Activated CD4-positive, alpha-beta T cell treated with anti-CD3 and anti-CD28 coated beads for 4 hours (primary cell): ENCODE data around the gene FBLIM1.
"Not testable (repeated sequence)": the region's sequence is repeated elsewhere in the genome, so short reads cannot be mapped to it uniquely, and the experiment has no call there.

ENCODE experiments used
- DNase-seq, 2 donors: peaks; one replicate each; pipeline ENCODE4 v3.0.0-alpha.2; 2020

FBLIM1 gene

DNA sequence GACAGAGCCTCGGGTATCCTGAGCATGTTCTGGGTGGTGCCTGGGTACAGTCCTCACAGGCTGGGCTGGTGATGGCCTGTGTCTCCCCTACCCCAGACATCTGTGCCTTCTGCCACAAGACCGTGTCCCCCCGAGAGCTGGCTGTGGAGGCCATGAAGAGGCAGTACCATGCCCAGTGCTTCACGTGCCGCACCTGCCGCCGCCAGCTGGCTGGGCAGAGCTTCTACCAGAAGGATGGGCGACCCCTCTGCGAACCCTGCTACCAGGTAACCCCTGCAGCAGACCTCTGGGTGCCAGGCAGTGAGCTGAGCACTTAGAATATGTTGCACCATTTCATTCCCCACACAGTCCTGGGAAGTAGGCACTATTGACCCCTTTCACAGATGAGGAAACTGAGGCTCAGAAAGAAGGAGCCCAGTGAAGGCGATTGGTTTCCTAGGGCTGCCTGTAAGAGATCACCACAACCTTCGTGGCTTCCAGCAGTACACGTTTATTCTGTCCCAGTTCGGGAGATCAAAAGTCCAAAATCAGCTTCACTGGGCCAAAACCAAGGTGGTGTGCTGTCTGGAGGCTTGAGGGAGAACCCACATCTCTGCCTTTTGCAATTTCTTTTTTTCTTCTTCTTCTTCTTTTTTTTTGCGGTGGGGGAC lies 11.8 kb downstream of the FBLIM1 start:
- no peak for DNase-seq

GRCh38 chr1:15771836-15772515 lies 13.4 kb downstream of the FBLIM1 start:
- no peak for DNase-seq

DNA sequence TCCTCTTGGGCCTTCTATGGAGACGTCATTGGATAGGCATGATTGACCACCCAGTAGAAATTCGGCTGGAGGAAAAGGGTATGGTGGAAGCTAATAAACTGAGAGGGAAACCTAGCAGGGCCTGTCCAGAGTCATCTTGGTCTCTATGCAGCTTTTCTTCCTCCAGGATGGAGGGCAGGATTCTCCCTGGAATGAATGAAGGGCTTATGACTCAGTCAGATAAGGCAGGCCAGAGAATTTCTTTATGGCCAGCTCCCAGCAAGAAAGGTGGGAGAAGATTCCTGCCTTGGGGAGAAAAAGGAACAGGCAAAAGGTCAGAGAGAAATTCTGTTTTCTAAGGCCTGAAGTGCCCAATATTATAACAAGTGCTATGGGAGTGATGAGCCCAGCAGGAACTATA lies 17.1 kb downstream of the FBLIM1 start:
- DNase-seq, result no peak

DNA sequence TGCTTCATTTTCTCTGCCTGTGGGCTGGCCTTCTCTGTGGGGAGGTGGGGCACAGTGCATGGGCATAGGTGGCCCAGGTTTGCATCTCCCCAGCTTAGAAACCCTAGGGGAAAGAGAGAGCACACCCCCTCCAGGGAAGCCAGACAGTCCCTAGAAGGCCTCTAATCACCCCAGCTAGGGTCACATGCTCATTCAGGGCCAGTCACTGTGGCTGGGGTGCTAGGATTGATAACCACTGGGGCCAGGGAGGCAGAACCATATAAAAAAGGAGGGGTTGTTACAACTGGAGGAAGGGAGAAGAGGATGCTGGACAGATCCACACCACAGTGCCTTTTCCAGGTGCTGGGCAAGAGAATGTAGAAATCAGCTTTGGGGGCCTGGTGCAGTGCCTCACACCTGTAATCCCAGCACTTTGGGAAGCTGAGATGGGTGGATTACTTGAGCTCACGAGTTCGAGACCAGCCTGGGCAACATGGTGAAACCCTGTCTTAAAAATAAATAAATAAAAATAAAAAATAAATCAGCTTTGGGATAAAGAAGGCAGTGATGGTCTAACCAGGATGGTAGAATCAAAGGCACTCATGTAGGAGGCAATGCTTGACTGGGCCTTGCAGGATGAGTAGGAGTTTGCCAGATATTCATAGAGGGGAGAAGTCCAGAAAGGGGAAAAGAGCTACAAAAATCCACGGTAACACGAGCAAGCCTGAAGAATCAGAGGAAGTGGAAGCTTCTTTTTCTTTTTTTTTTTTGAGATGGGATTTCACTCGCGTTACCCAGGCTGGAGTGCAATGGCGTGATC lies 19.5 kb downstream of the FBLIM1 start:
- DNase-seq, result no peak

- DNase-seq, result no peak
Measured at GRCh38 chr1:15785683-15786082, 27.1 kb downstream of the FBLIM1 start.

DNA sequence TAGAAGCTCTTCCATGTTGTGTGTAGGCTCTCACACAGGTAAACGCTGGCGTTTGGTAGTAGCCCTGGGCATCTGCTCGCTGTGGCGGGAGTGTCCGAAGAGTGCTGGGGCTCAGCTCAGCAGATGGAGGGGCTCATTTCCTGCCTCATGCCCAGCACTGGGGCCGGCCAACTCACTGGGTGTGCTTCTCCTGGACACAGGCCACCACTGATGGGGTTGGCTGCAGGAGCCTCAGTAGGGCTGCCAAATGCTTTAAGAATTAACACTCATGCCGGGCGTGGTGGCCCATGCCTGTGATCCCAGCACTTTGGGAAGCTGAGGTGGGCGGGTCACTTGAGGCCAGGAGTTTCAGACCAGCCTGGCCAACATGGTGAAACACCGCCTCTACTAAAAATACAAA lies 28.0 kb downstream of the FBLIM1 start:
- no peak for DNase-seq

- no peak for DNase-seq
Measured at GRCh38 chr1:15788624-15789301, 30.2 kb downstream of the FBLIM1 start.

- no peak for DNase-seq
Measured at GRCh38 chr1:15796086-15796462, 37.5 kb downstream of the FBLIM1 start.

DNA sequence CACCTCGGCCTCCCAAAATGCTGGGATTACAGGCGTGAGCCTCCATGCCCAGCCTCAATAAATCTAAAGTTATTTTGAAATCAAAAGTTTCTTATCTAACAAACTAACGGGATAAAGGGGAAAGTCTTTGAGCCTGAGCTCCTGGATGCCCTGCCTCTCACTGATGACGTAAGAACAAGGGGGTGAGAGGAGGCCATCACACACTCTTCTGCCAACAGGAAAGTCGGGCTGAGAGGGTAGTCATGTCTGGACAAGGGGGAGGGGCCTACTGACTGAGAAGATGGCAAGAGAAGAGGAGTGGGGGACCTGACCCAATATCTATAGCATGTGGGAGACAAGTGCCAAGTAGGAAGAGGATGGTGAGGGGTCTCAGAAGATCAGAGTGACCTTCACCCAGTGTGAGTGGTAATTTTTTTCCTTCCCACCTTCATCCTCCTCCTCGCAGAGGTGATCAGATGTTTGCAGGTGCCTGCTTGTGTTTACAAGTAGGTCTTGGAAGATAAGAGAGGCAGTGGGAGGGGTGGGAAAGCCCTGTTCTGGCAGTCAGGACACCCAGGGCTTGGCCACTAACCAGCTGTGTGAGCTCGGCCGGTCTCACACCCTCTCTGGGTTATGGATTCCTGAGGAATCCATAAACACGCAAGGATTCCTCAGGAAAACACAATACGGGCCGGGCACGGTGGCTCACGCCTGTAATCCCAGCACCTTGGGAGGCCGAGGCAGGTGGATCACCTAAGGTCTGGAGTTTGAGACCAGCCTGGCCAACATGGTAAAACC lies 39.2 kb downstream of the FBLIM1 start:
- no peak for DNase-seq

DNA sequence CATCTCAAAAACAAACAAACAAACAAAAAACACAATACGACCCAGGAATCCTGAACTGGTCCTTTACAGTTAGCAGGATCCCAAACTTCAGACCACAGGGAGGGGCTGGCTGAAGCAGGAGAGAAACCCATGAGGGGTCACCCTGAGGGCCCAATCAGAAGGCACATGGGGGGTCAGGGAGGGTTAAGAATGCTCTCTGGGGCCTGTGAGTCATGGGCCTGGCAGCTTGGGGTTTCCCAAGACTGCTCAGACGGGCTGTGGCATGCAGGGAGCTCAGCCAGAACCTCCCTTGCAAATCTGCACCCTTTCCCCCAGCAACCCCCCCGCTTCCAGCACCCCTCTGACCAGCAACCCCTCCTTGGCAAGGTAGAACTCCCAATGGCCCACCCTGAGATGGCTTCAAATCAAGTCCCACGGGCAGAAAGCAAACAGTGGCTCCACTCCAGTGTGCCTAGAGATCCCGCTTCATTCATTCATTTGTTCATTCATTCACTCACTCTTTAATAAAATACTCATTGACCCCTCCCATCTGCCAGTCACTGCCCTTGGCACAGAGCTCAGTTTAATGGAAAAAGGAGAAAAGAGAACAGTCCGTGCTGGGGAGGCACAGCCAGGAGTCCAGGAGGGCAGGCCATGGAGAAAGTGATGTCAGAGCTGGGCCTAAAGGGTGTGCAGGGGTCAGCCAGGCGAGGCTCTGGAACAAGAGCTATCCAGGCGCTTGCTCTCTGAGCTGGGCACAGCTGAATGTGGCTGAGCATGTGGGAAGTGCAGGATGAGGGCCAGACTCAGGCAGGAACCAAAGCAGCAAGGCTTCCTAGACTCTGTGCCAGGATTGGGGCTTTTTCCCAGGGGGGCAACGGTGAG lies 40.6 kb downstream of the FBLIM1 start:
- no peak for DNase-seq

DNA sequence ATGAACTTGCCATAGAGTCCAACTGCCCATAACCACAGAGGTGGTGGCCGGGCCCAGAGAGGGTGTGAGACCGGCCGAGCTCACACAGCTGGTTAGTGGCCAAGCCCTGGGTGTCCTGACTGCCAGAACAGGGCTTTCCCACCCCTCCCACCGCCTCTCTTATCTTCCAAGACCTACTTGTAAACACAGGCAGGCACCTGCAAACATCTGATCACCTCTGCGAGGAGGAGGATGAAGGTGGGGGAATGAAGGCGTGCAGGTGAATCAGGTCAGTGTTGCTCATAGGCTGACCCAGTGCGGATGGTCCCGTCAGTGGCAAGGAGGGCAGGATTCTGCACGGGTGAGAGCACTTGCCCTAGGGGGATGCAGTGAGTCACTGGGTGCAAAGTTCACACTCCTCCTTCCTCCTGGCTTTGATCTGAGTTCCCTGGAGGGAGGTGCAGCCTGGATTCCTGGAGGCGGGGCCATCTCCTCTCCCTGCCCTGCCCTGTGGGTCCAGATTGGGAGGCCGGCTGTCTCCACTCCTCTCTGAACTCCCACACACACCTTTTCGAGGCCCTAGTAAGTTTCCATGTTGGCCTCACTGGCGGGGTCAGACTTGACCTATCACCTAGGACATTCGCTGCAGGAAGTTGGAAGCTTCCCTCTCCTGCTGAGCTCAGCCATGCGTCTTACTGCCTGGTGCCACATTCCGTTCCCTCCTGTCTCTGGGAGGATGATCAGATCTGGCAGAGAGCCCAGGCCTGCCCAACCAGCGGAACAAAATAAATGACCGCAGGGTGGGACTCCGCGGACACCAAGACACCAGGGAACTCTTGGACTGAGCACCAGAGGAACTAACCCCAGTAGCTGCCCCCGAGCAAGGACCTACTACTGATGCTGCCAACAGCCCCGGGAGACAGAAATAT lies 41.6 kb downstream of the FBLIM1 start:
- DNase-seq, result no peak

DNA sequence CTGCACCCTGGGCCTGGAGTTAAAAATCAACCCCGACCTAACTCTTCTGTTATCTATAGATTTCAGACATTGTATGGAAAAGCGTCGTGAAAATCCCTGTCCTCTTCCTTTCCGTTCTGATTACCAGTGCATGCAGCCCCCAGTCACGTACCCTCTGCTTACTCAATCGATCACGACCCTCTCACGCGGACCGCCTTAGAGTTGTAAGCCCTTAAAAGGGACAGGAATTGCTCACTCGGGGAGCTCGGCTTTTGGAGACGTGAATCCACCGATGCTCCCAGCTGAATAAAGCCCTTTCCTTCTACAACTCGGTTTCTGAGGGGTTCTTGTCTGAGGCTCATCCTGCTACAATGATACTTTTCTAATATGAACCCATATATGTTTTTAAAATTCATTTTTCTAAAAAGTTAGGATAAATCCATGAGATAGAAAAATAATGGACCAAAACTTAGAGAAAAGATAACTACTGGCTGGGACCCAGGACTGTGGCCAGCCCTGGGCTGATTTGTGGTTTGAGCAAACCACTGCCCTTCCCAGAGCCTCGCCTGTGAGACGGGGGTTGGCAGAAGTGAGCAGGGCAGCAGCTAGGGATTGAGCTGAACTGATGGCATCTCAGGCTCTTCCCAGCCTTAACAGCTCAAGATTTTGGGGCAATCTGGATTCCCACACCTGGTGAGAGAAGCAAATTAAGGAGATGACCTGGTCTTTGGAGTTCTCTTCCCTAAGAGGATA lies 43.8 kb downstream of the FBLIM1 start:
- no peak for DNase-seq

GRCh38 chr1:15803380-15803779 lies 44.8 kb downstream of the FBLIM1 start:
- DNase-seq, result peak in 1 of 2 donors; percentile 9

DNA sequence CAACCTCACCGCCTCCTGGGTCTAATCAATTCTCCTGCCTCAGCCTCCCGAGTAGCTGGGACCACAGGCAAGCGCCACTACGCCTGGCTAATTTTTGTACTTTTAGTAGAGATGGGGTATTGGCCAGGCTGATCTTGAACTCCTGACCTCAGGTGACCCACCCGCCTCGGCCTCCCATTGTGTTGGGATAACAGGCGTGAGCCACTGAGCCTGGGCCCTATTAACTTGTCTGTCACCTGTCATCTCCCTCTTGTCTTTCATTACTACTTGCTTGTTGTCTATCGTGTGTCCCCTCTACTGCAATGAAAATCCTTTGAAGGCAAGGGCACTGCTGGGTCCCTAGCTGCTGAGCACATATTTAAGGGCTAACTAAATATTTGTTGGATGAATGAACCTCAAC lies 45.5 kb downstream of the FBLIM1 start:
- DNase-seq, result no peak

DNA sequence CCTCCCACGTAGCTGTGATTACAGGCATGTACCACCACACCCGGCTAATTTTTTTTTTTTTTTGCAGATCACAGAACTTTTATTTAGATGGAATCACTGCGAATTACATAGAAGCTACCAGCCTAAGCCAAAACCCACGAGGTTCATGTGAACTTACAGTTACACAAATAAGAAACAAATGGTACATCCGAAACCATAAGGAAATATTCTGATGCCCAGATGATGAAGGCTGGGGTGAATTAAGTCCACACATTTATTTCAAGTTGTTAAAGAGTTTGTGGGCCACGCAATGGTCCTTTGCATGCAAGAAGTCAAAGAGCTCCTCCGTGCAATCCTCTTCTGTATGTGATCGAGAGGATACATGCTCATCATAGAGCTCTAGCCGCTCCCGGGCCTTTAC lies 48.5 kb downstream of the FBLIM1 start:
- DNase-seq, result no peak

DNA sequence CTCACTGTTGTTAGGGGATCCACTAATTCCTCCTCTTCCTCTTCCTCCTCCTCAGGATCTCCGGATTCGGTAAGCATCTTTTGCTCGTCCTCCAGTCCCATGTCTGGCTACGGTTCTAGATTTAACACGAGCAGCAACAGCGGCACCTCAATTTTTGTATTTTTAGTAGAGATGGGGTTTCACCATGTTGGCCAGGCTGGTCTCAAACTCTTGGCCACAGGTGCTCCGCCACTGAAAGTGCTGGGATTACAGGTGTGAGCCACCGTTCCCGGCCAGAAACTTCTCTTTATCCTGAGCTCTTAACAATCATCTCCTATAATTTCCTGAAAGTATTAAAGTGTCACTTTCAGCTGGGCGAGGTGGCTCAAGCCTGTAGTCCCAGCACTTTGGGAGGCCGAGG lies 49.0 kb downstream of the FBLIM1 start, which contains the start of gene UQCRHL:
UQCRHL (minus strand) TSS at position 101 of the 400 bp plus-strand sequence; CDS start at position 101, 0 bp downstream.
- not testable (repeated sequence) for DNase-seq

- no peak for DNase-seq
Measured at GRCh38 chr1:15808955-15809354, 50.4 kb downstream of the FBLIM1 start.

- DNase-seq, result no peak
Measured at GRCh38 chr1:15810073-15810472, 51.5 kb downstream of the FBLIM1 start.

GRCh38 chr1:15816674-15817073 lies 58.1 kb downstream of the FBLIM1 start:
- no peak for DNase-seq

DNA sequence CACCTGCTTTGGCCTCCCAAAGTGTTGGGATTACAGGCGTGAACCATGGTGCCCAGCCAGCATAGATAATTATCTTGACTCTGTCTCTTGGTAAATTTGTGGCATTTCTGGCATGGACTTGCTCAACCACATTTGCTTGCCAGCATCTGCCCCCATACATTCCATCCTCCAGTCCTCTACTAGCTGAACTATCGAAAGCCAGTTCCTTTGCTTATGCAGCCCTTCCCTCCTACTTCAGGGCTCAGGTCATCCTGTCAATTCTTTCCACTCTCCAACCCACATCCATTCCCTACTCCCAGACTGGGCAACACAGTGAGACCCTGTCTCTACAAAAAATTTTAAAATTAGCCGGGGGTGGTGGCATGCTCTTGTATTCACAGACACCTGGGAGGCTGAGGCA lies 61.9 kb downstream of the FBLIM1 start:
- DNase-seq, result no peak
